ENCODE results near the gene RAD18.

DNA sequence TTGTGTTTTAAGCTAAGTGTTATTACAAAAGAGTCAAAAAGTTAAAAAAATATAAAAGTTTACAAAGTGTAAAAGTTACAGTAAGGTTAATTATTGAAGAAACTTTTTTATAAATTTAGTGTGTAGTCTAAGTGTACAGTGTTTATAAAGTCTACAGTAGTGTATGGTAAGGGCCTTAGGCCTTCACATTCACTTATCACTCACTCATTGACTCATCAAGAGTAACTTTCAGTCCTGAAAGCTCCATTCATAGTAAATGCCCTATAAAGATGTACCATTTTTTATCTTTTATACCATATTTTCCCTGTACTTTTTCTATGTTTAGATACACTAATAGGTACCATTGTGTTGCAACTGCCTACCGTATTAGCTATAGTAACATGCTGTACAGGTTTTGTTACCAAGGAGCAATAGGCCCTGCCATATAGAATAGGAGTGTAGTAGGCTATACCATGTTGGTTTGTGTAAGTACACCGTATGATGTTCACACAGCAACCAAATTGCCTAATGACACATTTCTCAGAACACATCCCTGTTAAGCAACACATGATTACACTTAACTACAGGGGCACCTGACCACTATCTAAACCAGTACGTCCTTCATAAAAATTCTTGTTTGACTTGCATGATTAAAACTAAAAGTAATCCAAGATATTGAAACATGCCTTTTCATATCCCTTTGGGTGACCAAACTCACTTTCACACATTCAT is 17.2 kb downstream of the RAD18 start:
- TF ChIP-seq, protein P1, sequence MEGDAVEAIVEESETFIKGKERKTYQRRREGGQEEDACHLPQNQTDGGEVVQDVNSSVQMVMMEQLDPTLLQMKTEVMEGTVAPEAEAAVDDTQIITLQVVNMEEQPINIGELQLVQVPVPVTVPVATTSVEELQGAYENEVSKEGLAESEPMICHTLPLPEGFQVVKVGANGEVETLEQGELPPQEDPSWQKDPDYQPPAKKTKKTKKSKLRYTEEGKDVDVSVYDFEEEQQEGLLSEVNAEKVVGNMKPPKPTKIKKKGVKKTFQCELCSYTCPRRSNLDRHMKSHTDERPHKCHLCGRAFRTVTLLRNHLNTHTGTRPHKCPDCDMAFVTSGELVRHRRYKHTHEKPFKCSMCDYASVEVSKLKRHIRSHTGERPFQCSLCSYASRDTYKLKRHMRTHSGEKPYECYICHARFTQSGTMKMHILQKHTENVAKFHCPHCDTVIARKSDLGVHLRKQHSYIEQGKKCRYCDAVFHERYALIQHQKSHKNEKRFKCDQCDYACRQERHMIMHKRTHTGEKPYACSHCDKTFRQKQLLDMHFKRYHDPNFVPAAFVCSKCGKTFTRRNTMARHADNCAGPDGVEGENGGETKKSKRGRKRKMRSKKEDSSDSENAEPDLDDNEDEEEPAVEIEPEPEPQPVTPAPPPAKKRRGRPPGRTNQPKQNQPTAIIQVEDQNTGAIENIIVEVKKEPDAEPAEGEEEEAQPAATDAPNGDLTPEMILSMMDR (IDR thresholded peaks at IDR 0.05) = no peak
- TF ChIP-seq POLR2A (IDR thresholded peaks at IDR 0.05) = no peak
- TF ChIP-seq EP300 (IDR thresholded peaks at IDR 0.05) = no peak

Data from ovary (tissue), 3 donors.